ENCODE results near the gene DNAH8.

The DNAH8 gene

DNA sequence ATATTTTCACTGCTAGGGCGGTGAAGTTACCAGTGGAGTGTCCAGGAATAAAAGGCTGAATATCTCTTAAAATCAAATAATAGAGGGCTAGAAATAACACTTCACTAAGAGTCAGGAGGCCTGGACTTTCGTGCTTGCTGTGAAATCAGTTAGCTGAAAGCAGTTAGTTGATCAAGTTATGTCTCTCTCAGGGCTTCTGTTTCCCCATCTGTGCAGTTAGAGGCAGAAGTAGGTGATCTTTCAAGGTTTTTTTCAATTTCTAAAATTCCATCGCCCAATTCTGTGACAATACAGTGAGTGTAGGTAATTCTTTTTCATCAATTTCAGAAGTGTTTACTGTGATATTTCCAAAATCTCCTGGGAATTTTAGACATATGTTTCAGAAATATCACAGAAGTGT lies 260.9 kb downstream of the DNAH8 start:
- no peak for DNase-seq

DNA sequence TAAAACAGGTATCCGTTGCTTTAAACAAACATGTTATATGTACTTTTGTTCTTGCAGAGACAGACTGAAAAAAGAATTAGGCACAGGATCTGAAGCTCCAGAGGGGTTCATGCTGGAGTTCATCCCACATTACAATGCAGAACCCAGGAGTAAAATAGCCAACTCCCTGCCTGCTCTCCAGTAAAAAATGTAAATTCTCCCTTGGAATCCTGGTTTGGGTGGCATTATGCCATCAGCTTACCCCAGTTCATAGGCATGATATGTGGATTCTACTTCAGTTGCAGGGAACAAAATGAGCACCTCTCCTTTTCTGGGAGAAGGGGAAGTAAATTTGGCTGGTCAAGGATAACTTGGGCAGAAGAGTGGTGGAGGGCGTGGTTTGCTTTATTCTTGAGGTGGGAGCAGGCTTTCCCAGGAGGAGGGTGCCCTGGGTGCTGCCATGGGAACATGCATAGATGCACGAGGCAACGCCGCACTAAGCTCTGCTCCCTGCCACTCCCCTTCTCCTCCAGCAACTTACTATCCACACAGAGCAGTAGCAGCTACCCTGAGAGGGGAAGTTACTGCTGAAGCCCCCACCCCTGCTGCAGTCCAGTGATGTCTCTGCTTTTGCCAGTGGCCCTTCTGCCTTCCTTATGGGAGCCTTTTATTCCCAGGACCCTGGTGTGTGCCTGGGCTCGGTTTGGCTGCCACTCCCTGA lies 261.8 kb downstream of the DNAH8 start:
- DNase-seq: no peak

DNA sequence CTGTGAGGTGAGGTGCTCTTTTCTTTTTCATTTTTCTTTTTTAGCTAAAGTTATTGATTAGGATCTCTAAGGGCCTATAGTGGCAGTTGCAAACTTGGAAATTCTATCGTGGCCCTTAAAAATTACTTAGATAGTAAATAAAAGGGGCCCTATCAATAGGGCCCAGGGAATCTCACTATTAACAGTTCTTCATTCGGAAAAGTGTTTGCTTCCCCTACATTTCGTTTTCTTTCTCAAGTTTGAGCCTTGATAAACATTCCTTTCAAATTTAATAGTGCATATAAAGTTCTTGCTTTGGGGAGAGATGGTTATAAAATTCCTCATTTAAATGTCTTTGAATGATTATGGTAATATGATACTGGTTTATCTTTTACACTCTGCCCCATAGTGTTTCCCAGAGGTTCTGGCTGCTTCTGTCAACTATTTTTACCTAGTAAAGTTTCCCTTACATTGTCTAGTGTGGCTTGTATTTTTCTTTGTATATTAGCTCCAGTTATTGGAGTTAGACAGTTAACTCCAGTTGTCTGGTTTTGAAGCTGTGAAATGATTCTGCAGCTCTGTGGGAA lies 263.1 kb downstream of the DNAH8 start:
- DNase-seq: no peak

DNA sequence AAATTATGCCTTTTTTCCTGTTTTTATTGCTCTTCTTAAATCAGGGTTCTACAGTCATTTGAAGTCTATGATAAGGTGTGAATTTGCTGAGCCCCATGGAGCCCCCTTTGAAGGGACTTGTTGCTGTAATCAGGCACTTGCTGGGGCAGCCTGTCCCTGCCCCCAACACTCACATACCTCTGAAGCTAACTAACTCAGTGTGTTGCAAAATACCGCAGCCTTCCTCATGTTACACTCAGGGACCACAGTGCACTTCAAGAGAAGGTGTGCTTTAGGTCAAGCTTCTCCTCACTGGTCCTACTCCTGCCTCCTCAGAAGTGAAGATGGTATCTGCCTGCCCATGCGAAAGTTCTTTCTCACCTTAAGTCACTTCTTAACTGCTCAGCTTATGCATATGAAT lies 267.4 kb downstream of the DNAH8 start:
- DNase-seq: no peak

DNA sequence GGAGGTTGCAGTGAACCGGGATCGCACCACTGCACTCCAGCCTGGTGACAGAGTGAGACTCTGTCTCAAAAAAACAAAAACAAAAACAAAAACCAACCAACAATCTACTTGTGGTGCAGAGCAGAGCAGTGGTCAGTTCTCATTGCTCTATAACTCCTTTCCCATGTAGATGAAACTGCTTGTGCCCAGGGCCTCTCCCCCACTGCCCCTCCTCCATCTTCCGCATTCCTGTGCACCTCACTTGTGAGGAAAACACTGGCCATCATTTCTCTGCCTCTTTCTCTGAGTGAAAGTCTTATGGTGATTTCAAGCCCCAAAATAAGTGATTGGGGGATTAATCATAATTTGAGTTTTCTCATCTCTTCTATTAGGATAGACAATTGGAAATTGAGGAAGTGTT lies 269.6 kb downstream of the DNAH8 start:
- no peak for DNase-seq

DNA sequence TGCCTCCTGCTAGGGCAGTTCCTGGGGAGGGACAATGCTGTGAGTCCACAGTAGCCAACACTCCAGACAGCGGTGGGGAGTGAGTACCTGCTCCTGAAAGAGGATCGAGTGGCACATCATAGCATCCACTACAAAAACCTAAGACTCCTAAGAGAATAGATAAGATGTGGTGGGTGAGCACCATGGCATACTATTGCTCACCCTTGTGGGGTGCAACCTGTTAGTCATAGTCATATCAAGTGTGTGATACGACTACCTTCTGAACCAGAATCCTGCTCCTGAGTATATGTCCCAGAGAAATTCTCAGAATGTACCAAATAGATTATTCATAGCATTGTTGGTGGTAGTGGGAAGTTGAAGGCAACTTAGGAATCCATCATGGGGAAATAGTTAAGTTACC lies 270.7 kb downstream of the DNAH8 start:
- no peak for DNase-seq

DNA sequence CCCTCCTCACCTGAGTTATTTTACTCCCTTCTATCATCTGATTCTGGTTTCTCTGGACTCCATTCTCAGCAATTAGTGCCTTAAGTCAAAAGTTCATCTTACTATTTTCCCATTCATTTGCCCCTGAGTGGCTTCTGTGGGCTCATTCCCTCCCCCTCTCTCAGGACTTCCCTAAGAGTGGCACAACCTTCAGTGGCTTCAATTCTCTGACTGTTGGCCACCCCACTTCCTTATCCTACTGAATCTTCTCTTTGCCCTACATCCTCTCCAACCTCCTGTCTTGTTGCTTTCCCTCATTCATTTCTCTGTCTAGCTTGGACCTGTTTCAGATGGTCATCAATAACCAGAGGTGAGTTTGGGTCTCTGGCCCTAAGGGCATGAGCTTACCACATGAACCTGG lies 272.4 kb downstream of the DNAH8 start:
- no peak for DNase-seq

DNA sequence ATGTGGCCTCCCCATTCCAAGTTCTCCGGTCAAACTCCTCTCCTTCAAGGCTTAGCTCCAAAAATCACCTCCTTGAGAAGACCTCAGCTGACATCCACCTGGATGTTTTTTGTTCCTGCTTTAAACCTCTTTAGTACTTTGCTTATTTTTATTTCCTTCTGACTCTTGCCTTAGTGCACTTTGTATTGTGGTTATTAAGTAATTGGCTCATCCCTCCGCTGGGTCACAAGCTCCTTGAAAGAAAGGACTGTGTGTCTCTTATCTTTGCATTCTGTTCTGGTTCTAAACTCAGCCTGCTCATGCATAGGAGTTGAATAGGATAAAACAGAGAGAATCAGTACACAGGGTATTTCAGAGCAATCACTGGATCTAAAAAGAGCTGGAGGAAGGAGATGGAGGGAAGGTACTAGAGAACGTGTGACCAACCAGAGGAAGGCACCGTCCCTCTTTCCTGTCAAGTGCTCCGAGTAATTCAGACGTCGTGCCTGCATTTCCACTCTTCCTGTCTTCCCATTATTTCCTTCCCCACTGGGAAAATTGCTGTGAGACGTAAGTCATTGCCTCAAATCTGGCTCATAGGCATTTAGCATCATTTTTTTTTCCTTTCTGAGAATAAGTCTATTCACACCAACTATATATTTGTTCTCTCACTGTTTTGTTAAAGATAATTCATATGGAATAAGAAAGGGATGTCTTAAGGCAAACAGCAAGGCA lies 273.8 kb downstream of the DNAH8 start:
- DNase-seq: no peak

DNA sequence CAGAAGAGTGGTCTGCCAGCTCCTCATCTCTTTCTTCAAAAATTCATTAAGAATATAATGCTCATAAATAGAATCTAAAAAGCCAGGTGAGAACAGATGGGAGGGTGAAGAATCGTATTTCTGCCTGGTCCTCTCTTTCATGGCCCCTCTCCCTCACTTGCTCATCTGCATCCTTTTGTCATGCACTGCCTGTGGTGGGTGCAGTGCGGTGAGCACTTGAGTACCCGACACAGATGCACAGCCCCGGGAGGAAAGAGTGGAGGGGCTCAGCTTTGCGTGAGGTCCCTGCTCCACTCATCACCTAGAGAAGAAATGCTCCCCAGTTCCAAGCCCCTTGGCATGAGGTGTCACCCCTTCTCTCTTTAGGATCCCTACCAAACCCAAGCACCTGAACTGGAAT lies 275.4 kb downstream of the DNAH8 start:
- DNase-seq: no peak

DNA sequence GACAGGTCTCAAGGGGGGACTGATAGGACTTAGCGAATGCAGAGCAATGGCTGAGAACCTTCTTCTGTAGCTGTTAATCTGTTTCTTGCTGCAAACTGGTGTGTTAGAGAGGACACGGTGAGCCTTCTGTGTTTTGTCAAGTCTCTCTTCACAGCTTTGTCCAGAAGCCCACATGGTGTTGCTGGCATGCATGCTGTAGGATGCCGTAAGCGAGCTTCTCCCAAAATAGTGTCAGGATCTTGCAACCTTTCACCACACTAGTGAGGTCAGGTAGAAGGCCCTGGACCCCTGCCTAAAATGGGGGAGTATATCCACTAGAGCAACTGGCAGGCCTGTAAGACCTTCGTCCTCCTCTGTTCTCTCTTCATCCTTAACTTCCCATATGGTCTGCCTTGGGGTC lies 281.6 kb downstream of the DNAH8 start:
- DNase-seq: no peak

DNA sequence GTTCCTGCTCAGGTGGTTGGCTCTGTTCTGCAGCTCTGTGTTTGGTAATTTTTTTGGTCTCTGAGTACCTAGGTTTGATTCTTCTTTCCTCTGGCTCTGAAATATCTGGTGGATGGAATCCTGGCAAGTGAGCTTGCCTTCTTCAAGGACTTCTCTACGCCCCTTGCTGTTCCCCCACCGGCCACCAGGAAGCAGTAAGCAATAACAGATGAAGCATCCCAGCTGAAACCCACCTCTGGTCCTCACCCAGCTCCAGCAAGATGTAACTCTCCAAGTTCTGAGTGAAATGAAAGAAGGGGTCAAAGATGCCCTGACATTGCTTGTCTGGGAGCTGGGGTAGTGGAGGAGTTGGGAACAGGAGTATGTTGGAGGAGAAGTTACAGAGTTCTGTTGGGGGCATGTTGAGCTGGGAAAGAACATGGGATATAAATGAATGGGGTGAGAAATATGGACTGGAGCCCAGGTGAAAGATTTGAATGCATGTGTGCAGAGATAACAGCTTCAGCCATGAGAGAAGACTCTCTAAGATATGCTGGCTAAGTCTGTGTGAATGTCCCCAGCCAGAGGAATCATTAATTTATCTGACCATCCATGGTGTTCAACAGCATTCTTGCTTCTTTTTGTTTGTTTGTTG lies 282.1 kb downstream of the DNAH8 start:
- DNase-seq: no peak

DNA sequence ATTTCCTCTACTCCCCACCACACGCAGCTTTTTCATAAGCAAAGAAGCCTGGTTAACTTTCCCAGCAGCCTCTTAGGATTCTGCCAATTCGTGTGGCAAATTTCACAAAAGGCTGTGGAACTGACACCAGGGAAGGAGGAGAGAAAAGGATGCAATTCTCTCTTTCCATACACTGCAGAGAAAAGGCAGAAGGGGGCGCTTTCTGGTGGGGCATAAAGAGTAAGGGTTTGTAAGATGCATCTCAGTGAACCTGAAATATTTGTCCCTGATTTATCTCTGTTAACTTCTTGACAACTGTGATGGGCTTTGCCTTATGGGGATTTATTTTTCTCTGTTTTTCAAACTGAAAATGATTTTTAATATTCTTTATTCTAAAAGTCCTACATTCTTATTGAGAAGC lies 288.0 kb downstream of the DNAH8 start:
- DNase-seq: no peak

DNA sequence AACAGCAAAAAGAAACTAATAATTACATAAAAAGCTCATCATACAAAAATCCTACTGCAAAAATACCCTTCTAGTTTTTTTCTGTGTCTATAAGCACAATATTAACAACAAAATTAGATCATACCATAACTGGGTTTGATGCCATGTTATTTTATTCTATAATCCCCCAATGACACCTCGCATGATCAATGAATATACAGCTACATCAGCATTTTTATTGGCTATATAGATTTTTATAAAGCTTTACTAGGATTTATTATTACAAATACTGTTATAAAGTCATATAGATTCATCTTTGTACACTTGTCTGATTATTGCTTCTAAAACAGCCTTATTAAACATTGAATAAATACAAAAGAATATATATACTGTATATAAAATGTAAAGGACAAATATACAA lies 288.4 kb downstream of the DNAH8 start:
- DNase-seq: no peak

DNA sequence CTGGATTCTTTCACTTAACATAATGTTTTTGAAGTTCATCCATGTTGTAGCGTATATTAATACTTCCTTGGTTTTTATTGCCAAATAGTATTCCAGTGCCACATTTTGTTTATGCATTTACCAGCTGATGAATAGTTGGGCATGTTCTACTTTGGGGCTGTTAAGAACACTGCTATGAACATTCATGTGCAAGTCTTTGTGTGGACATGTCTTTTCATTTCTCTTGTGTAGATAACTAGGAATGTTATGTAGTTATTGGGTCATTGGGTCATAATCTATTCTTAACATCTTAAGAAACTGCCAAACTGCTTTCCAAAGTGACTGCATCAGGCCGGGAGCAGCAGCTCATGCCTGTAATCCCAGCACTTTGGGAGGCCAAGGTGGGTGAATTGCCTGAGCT lies 289.7 kb downstream of the DNAH8 start:
- no peak for DNase-seq

DNA sequence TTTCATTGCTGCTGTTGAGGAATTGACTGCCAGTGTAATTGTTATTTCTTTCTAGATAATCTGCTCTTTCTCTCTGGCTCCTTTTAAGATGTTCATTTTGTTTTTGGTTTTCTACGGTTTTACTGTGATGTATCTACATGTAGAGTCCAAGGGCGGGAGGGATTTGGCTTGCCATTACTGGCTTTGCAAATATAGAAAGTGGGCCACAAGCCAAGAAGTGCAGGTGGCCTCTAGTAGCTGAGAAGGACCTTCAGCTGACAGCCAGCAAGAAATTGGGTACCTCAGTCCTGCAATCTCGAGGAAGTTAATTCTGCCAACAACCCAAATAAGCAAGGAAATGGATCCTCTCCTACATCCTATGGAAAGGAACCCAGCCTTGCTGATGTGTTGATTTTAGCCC lies 290.7 kb downstream of the DNAH8 start:
- DNase-seq: no peak

DNA sequence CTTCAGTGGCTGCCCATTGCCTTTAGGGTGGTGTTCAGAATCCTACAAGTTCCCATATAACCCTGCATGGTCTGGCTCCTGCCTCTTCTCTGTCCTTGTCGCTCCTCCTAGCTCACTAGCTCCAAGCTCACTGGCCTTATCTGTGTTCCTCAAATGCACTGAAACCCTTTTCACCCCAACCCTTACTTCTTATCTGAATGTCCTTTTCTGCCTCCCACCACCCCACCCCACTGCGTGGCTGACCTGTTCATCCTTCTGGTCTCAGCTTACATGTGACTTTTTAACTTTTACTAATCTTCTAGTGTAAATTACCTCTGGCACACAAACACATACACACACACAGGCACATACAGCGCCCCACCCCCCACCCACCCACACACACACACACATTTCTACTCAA lies 292.5 kb downstream of the DNAH8 start:
- DNase-seq: no peak

DNA sequence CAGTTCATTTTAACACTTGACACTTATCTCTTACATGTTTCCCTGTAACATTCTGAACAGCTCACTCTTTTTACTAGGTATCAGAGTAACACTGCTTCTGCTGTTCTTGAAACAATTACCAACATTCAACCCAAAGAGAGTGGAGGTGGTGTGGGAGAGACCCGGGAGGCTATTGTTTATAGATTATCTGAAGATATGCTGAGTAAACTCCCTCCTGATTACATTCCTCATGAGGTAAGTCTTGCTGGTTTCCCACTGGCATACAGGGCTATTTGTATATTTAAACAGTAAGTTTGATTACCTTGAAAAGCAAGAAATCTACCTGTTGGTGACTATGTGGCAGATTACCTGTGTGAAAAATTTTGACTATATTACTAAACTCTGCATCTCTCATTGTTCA lies 293.6 kb downstream of the DNAH8 start:
- DNase-seq: no peak

DNA sequence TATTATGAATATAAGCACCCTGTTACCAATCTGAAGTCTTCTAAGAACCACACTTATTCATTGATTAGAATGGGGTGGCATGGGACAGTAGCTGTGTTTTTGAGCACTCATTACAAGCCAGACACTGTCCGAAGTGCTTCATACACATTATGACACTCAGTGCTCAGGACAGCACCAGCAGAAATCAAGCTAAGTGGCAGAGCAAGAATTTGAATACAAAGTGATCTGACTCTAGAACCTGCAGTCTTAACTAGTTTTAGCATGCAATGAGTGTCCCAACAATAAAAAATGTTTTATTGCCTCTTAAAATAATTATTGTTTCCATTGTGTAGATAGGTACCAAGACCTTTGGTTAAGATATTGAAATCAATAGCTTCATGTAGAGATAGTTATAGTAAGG lies 294.4 kb downstream of the DNAH8 start:
- no peak for DNase-seq

DNA sequence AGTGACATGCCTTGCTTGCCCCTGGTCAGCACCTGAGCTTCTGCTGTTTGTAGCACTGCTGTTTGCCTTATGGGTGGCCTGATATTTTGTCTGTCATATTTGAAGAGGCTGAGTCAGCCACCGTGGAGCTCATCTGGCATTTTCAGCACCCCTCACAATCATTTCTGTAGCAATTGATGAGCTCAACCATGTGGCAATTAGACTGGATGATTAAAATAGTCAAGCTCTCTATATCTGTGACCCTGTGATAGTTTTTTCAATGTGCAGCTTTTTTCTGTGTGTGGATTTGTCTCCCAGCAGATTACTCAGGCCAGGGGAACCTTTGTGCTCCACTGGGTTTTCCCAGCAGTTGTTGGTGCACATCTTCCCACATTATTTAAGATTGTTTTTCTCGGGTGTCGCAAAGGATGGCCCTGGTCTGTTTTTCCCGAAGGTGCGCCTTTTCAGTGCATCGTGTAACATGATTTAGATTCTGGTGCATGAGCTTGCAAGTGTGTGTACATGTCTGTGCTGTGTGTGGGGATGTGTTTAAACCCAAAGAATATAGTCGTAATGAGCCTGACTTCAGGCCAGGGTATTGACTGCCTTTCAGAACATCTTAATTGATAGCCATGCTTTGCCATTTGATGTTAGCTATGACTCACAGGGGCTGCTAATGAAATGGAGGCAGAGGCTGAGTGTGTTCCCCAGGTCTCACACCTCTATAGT lies 301.9 kb downstream of the DNAH8 start:
- no peak for DNase-seq

DNA sequence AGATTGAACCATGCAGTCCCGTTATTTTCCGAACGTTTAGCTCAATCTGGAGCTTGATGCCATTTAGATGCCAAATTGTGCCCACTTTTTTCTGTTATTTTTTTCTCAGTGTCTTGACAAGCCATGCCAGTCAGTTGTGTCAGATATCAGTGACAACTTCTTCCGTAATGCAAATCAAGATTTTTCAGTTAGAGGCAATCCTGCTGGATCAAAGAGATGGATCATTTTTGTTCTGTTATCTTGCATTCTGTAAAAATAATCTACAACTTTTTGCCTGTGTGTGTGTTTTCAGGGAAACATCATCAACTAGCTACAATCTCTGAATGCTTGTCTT lies 302.4 kb downstream of the DNAH8 start:
- DNase-seq: no peak

DNA sequence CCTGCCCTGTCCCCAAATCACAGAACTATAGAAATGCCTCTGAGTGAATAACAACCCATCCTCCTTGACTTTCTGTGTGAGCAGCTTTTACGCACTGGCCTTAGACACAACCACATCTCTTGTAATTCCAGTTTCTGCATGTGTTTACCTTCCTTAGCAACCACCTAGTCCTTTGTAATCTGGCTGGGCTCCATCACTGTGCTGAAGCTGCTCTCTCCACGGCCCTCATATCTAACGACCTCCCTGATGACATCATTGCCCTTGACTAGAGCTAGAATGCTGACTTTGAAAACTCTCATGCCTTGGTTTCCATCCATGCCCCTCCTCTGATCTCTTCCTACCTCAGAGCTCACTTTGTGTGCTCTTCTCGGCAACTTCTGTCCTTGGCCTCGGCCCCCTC lies 303.0 kb downstream of the DNAH8 start:
- no peak for DNase-seq

DNA sequence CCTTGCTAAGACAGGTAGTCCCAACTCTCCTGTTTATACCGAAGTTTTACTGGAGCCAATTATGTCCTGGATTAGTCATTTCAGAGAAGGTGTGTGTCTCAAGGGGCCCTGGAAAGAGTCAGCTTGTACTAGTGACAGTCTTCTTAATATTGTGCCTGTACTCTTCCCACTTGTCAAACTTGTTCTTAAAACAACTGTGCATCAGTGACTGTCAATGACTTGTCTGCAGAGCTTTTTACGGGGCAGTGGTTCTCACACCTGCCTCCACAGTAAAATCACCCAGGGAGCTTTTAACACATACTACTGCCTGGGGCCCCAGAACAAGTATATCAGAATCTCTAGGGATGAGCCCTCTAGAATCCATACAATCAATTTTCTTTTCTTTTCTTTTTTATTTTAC lies 305.0 kb downstream of the DNAH8 start:
- DNase-seq: no peak

DNA sequence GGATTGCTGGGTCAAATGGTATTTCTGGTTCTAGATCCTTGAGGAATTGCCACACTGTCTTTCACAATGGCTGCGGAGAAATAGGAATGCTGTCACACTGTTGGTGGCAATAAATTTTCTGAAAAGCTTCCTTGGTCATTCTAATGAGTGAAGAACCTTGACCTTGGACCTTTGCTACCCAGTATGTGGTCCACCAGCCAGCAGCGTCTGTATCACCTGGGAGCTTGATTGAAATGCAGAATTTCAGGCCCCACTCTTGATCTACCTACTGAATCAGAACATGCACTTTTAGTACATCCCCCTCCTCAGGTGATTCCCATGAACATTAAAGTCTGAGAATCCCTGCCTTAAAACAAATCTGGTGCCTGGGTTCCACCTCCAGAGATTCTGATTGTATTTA lies 305.9 kb downstream of the DNAH8 start:
- no peak for DNase-seq

DNA sequence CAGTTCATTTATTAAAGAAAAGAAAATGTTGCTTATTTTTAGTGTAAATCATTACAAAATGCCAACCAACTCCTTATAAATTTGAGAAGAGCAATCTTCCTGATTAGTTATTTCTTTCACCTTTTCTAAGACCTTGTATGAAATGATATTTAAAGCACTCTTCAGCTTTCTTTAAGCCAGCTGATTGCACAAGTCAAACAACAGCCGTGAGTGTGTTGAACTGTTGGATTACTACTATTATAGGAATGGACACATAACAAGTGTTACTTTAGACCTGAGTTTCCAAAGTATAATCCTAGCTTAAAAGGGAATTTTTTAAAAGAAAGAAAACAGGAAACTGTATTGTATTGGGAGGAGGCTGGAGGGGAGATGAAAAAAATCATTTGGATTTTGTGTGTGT lies 306.7 kb downstream of the DNAH8 start:
- DNase-seq: no peak

All from left hindlimb (tissue), 1 donor.